Activated CD8-positive, alpha-beta memory T cell treated with anti-CD3 and anti-CD28 coated beads, Interleukin-2, amount 50 U/mL, for 1 hour (primary cell): Measurements from ENCODE around the gene CHEK1.

Source experiments
- DNase-seq: peaks from one replicate; pipeline ENCODE4 v3.0.0-alpha.2; 2020; ENCODE audit errors: extremely low read depth

Gene CHEK1

DNA sequence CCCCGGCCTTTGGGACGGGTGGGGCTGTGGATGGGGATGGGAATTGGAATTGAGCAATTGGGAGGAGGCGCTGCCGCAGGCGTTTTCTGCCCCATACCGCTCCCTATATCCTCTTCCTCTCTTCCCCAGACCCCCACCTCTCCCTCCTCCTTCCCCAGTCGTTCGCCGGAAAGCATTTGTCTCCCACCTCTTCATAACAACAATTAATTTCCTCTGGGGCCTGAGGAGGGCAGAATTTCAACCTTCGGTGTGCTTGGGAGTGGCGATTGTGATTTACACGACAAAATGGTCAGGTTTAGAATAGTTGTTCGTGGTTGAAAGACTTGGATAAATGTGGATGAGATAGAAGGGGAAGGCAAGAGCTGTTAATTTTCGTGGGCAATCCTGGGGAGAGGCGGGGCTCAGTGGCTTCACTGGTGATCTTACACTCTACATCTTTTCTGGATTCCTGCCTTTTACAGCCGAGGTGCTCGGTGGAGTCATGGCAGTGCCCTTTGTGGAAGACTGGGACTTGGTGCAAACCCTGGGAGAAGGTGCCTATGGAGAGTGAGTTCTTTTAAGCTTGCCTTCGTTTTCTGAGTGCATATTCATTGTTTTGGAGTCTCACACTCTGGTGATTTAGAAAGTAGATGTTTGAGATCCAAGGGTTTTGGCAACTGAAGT, 1.5 kb downstream of the CHEK1 start:
- DNase-seq, result no peak

DNA sequence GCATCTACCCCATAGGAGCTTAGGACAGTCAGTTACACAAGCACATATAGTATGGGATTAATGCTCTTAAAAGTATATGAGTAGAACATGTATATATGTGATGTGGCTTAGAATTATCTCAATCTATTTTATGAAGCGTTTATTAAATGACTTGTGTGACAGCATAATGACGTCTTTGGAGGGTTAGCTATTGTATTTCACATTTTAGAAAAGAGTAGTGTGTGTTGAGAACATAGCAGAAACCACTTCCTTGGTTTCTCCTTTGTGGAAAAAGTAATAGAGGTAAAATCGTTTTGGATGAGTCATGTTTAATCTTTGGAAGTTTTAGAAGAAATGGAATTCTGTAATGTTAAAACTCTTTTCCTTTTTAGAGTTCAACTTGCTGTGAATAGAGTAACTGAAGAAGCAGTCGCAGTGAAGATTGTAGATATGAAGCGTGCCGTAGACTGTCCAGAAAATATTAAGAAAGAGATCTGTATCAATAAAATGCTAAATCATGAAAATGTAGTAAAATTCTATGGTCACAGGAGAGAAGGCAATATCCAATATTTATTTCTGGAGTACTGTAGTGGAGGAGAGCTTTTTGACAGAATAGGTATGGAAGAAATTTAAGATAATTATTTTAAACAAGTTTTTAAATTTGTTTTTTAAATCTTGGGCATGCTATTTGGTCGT, 2.4 kb downstream of the CHEK1 start:
- no peak for DNase-seq

DNA sequence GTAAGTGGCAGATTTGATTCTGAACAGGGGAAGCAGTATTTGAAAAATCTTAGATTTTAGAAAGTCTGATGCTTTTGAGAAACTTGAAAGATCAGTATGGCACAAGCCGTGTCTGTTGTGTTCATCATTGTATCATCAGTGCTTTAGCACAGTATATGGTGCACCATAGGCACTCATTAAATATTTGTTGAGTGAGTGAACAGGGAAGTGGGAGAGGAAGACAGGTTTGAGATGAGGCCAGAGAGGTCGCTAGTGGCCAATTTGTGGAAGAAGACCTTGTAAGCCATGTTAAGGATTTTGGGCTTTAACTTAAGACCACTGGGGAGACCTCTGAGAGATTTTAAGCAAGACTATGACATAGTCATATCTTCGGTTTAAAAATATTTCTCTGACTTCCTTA, 12.9 kb downstream of the CHEK1 start:
- no peak for DNase-seq

DNA sequence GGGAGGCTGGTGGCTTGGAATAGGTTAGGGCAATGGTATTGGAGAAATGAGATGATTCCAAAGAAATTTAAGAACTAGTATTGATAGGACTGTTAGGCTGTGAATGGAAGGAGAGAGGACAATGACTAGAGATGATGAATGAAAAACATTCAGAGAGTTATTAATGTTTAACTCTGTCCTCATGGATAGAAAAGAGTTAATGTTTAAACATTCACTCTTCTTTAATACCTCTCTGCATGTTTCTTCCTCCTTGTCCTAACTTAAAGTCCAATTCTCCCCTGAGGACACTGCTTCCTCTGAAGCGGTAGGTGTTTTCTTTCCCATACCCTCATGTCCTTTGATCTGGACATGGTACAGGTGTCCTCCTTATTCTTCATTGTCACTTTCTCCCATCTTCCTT, 13.4 kb downstream of the CHEK1 start:
- DNase-seq, result no peak

DNA sequence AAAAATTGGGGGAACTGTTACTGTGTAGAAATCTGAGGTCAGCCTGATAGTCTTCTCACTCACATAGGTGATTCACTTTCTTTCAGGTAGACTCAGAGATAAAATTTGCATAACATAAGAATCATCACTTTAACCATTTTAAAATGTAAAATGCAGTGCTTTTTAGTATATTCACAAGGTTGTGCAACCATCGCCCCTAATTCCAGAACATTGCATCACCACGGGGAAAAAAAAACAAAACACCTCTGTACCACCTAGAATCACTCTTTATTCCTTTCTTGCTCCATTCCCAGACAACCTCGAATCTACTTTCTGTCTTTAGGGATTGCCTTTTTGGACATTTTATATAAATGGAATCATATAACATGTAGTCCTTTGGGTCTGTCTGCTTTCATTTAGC, 20.9 kb downstream of the CHEK1 start:
- no peak for DNase-seq

DNA sequence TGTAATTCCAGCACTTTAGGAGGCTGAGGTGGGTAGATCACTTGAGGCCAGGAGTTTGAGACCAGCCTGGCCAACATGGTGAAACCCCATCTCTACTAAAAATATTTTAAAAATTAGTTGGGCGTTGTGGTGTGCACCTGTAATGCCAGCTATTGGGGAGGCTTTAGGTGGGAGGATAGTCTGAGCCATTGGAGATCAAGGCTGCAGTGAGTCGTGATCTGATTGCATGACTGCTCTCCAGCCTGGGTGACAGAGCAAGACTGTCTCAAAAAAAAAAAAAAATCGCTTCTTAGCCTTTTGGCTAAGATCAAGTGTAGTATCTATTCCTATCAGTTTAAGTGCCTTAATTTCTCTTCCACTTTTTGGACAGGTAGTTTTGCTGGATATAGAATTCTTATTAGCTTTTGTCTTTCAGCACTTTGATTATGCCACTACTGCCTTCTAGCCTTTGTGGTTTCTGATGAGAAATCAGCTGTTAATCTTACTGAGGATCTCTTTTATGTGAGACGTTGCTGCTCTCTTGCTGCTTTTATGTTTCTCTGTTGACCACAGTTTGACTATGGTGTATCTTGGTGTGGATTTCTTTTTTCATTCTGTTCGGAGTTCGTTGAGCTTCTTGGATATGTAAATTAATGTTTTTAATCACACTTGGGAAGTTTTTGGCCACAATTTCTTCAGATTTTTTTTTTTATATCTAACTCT, 24.7 kb downstream of the CHEK1 start:
- DNase-seq, result no peak

DNA sequence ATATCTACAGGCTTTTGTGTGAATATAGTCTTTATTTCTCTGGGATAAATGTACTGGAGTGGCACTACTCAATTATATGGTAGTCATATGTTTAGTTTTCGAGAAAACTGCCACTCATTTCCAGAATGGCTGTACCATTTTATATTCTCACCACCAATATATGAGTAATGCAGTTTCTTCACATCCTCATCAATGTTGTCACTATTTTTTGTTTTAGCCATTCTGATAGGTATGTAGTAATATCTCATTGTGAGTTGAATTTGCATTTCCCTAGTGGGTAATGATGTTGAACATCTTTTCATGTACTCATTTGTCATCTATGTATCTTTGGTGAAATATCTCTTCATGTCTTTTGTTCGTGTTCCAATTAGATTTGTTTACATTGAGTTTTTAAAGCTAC, 37.7 kb downstream of the CHEK1 start:
- no peak for DNase-seq

DNA sequence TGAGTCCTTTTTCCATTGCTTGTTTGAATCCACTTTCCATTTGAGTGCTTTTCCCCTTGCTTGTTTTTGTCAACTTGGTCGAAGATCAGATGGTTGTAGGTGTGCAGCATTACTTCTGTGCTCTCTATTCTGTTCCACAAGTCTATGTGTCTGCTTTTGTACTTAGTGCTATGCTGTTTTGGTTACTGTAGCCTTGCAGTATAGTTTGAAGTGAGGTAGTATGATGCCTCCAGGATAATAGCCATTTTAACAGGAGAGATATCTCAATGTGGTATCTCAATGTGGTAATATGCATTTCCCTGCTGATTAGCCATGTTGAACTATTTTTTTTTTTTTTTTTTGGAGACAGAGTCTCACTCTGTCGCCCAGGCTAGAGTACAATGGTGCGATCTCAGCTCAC, 38.9 kb downstream of the CHEK1 start:
- DNase-seq, result no peak

DNA sequence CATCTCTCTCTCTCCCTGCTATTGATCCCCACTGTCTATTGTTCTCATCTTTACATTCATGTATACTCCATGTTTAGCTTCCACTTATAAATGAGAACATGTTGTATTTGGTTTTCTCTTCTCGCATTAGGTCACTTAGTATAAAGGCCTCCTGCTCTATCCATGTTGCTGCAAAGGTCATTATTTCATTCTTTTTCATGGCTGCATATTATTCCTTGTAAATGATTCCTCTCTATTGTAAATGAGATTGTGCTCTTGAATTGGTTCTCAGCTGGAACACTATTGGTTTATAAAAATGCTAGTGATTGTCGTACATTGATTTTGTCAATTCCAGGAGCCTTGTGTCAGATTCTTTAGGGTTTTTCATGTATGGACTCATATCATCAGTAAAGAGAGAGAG, 42.2 kb downstream of the CHEK1 start:
- no peak for DNase-seq

DNA sequence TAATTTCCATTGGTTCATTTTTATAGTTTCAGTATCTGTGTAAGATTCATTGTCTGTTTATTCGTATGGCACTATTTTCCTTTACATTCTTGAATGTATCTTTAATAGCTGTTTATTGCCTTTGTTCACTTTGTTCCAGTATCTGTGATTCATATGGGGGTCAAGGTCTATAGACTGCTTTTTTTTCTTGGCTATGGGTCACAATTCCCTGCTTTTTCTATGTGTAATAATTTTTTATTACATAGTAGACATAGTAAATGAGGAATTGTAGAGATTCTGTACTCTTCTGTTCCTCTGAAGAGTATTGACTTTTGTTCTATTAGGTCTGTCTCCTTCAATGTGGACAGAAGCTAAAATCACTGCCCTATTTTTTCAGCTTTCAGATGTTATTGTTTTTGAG, 45.2 kb downstream of the CHEK1 start:
- DNase-seq, result no peak

DNA sequence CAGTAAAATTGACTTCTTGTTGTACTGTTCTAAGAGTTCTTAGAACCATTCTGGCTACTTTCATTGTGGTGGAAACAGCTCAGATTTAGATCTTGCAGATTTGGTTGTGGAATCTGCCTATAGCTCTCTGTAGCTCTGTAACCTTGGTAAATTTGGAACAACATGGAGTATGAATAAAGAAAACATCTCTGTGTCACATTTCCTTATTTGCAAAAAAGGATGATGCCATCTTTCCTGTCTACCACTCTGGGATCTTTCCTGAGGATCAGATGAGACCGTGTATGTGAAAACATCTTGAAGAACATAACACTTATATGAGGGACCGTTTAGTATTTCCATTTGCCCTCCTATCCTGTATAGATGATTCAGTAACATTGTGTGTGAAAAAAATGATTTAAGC, 46.6 kb downstream of the CHEK1 start:
- no peak for DNase-seq

DNA sequence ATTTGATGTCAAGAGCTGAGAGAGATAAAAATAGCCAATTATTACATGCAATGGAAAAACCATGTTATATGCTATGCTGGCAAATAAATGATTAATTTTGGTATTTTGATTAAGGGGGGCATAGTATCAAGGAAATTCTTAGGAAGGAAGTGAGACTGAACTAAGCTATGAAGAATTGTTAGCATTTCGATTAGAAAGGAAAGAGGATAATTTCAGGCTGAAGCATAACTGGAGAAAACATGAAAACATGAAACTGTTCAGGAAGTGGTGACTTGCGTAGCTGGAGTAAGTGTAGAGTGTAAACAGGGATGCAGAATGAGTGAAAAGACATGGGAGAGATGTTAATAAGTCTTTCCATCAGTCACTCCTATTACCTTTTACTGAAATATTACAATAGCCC, 49.2 kb downstream of the CHEK1 start:
- DNase-seq, result no peak

DNA sequence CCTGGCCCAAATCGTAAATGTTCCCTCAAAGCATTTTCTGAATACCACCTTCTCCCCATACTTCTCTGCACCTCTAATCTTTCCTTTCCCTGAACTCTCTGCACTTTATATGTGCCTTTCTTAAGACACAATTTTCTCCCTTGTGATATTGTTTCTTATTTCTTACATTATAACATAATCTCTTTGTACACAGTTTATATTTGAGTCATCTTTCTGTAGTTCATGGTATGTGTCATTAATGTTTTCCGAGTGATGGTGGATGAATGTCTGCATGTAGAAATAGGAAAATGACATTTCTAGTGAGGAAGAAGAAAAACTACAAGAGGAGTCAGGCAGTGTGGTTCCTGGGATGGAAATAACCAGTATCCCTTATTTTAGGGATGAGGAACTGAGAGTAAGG, 50.2 kb downstream of the CHEK1 start:
- no peak for DNase-seq

DNA sequence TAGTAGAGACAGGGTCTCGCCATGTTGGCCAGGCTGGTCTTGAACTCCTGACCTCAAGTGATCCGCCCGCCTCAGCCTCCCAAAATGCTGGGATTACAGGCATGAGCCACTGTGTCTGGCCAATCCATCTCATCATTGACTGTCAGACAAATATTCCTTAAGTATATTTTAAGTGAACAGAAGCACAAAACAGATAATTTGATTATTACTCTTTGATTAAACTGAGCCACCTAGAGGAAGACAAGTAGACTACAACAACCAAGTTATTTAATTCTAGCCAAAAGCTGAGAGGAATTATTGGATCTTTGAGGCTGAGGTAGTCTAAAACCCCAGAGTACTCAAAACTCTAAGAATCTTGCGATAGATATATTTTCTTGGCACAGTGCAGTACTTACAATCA, 54.4 kb downstream of the CHEK1 start:
- DNase-seq, result no peak

DNA sequence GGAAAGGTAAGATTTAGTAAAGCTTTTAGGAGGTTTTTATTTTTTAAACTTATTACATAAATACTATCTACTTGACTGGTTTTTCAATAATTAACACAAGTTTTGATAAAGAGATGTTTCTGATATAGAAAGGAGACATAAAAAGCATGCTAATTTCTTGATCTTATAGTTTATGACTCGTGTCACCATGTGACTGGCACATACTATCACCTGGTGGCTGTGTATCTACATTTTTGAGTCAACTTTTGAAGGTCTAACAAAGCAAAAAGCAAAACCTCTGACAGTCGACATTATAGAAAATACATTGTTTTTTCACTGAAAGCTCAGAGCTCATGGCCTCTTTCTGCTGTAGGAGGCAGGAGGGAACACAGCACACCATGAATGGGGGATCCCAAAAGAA, 54.9 kb downstream of the CHEK1 start:
- DNase-seq, result no peak

DNA sequence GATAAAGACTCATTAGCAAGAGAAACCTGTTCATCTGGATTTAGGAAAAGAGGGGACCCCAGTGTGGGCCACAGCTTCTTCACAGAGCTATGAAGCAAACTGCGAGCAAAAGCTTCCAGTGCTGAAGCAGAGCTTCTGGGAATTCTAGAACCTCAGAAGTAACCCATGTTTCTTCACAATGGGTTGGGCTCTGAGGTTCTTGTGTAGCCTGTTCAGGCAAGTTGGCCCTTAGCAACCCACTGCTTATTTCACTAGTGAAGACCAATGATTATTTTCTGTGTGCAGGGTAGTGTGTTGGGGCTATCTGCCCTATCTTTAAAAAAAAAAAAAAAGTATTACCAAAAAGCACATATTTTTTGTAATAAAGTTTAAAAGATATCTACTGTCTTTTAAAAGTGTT, 55.8 kb downstream of the CHEK1 start, which contains the start of gene ACRV1:
Gene ACRV1, minus strand, starts transcription at position 101 of the 400 bp plus-strand sequence. Its CDS starts 67 bp downstream, at position 34.
- no peak for DNase-seq

DNA sequence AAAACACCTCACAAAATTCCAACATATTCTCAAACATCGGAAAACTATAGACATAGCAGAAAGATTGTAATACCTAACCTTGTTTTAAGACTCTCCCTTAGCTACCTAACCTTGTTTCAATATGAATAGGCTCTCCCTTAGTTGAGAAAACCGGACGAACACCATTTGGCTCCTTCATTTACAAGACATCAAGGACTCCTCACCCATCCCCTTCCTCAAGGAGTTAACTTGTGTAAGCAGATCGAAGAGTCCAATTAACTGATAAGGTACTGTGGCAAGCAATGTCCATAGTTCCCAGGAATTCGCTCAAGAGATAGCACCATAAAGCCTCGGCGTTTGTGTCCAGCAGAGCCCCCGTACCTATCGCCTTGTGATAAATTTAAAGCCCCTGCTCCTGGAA, 60.3 kb downstream of the CHEK1 start:
- DNase-seq, result no peak

DNA sequence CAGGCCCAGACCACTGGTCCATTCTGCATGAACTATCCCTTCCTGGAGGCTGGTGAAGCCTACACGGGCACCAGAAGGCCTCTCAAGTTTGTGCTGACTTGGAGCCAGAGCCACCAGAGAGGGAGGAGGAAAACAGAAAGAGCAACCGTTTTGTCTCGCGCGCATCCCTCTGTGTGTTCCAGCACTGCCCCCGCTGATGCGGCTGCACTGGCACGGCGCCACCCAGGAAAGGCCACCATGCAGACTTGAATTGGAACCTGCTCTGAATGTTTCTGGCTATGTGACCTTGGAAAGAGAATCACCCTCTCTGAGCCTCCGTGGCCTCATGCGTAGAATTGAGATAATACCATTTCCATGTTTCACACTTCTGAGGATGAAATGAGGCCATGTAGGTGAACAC, 63.1 kb downstream of the CHEK1 start:
- DNase-seq, result no peak

DNA sequence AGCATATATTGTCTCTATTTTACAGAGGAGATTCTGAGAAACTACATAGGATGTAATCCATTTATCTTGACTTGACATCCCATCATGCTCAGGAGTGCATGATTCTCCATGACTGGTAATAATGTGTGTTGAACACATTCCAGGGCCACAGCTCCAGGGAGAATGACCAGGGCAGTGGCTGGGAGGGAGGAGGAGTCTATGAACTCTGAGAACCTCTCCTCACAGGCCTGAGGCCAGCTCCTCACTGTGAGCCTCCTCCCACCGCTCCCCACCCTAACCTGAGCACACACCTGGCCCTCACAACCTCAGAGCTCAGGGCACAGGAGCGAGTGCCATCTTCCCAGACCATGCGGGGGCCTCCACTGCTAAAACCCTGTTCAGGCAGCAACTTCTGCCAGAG, 63.7 kb downstream of the CHEK1 start:
- no peak for DNase-seq

DNA sequence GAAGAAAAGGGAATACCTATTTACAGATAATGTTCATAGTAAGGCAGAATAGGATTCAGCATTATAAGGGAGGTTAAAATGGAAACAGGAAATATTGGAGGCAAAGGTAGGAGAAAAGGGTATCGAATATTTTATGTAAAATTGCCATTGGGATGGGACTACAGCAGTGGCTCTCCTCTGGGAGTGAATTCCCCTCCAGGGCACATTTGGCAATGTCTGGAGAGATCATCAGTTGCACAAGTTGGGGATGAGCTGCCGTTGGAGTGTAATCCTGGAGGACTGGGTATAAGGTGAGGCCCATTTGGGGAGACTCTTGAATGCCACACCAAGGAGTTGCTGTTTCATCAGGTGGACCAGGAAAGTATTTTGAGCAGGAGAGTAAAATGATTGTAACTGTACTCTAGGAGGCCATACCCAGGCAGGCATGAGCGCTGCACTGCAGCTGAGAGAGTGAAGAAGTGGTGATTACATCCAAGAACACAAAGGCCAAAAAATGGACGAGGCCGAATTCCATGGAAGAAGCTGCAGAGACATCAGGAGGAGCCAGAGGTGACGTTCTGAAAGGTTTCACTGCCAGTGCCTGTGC, 64.4 kb downstream of the CHEK1 start:
- DNase-seq, result no peak

DNA sequence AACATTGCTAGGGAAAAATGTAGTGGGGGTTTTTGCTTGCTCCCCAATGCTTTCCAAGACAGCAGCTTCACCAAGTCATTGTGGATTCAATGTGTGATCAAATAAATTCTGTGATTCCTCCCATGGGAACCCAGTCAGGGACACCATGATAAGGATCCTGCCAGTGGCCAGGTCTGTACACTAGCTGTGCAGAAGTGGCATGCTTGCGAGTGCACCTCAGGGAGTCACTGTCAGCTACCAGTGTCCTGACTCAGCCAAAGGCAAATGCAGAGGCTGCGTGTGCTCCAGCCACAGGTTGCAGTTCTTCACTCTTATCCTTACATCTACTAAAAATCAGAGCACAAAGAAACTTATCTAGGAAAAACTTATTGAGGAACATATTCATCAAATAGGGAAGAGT, 65.0 kb downstream of the CHEK1 start:
- no peak for DNase-seq

DNA sequence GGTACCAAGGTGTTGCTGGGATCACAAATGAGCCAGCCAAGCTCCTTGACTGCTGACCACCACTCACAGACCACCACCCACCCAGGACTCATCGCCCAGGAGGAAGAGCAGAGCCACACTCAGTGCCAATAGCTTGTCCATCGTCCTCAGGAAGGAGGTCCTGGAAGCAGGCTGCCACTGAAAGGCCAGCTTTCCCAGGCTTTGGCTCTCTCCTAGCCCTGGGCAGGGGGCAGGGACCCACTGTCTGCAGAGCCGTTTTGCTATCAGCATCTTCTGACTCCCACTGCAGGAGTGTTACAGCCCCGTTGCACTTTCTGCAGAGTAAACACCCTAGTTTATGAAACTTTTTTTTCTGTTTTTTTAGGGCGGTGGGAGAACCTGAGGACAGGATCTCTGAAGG, 67.9 kb downstream of the CHEK1 start:
- no peak for DNase-seq

DNA sequence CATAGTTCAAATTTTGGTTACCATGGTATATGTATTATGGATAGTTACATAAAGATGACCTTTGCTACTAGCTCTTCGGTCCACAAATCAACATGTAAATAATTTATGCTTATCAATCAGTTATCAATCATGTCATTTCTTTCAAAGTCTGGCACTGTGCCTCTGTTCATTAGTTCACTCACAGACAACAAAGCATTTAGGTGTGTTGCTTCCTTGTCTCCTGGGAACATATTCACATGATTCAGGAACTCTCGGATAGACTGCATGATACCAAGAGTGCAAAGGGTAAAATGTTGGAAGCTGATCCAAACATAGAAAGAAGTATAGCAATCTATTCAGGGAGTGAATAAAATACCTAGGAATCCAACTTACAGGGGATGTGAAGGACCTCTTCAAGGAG, 70.0 kb downstream of the CHEK1 start:
- no peak for DNase-seq
